Activated T-cell treated with anti-CD3 and anti-CD28 coated beads for 1 hour (primary cell): ENCODE data around the gene ESYT3.
"Not testable (repeated sequence)": the region's sequence is repeated elsewhere in the genome, so short reads cannot be mapped to it uniquely, and the experiment has no call there.

Source experiments
- DNase-seq: peaks from one replicate; pipeline ENCODE4 v3.0.0-alpha.2; 2020; ENCODE audit warnings: low read depth

The ESYT3 gene

GRCh38 chr3:138443091-138443490, 8.7 kb downstream of the ESYT3 start:
- DNase-seq: no peak

GRCh38 chr3:138443521-138444503, 9.4 kb downstream of the ESYT3 start:
- no peak for DNase-seq

GRCh38 chr3:138445236-138445635, 10.8 kb downstream of the ESYT3 start:
- DNase-seq: no peak

GRCh38 chr3:138445654-138446053, 11.2 kb downstream of the ESYT3 start:
- no peak for DNase-seq

- no peak for DNase-seq
Measured at GRCh38 chr3:138448631-138449030, 14.2 kb downstream of the ESYT3 start.

- no peak for DNase-seq
Measured at GRCh38 chr3:138449490-138449889, 15.1 kb downstream of the ESYT3 start.

- DNase-seq: no peak
Measured at GRCh38 chr3:138450181-138450580, 15.8 kb downstream of the ESYT3 start.

GRCh38 chr3:138450704-138451424, 16.4 kb downstream of the ESYT3 start:
- no peak for DNase-seq

- DNase-seq: no peak
Measured at GRCh38 chr3:138451595-138452162, 17.3 kb downstream of the ESYT3 start.

GRCh38 chr3:138452436-138452835, 18.0 kb downstream of the ESYT3 start:
- no peak for DNase-seq

- DNase-seq: not testable (repeated sequence)
Measured at GRCh38 chr3:138453940-138454339, 19.5 kb downstream of the ESYT3 start.

- no peak for DNase-seq
Measured at GRCh38 chr3:138455801-138456716, 21.6 kb downstream of the ESYT3 start.

- no peak for DNase-seq
Measured at GRCh38 chr3:138456961-138457862, 22.8 kb downstream of the ESYT3 start.

- no peak for DNase-seq
Measured at GRCh38 chr3:138457863-138458735, 23.7 kb downstream of the ESYT3 start.

- no peak for DNase-seq
Measured at GRCh38 chr3:138458774-138459499, 24.5 kb downstream of the ESYT3 start.

GRCh38 chr3:138459619-138460535, 25.5 kb downstream of the ESYT3 start:
- DNase-seq: no peak

- DNase-seq: no peak
Measured at GRCh38 chr3:138460536-138461205, 26.3 kb downstream of the ESYT3 start.
